SK-N-SH (cell line): Measurements from ENCODE around the gene SLC29A1. TPM values are rescaled to one million over a fixed set of nuclear protein-coding genes. Genes with fewer than 3 reads are reported as not detected.

Experiments used
- CTCF ChIA-PET: fragments of 300-600, 350-600 bp; formaldehyde crosslinking; extraction: SDS; loops from one replicate; lab custom pipeline; 2021; lab: Yijun Ruan, JAX
- POLR2A ChIA-PET: fragments of 350-600 bp; sonication (Branson Sonifier 250); formaldehyde crosslinking; extraction: SDS; loops from one replicate; lab custom pipeline; 2020; ENCODE audit warnings: antibody characterized with exemption, inconsistent platforms; lab: Yijun Ruan, JAX
- DNase-seq: peaks from one replicate; pipeline ENCODE4 v3.0.0; 2012
- H2AFZ ChIP-seq: fragments of 200-600 bp; sonication (generic); 2 replicates; pipeline ENCODE4 v1.8.1; 2016; ENCODE audit warnings: antibody characterized with exemption, mild to moderate bottlenecking, low read depth
- H3F3A ChIP-seq: fragments of 200-600 bp; sonication (generic); replicated peaks from 2 replicates; pipeline ENCODE3; 2016; ENCODE audit warnings: antibody characterized with exemption, mild to moderate bottlenecking; ENCODE audit not compliant: insufficient read depth
- H3K27ac ChIP-seq, 2 experiments: fragments of 200-500 bp in 1 of 2; fragments of 200-600 bp in 1 of 2; sonication (Bioruptor generic) in 1 of 2; sonication (generic), shearing (Covaris generic) in 1 of 2; 2 replicates each; pipeline versions ENCODE4 v1.5.1 to v1.6.1; 2014 to 2016; ENCODE audit warnings: low read depth in 2 of 2, inconsistent platforms in 1 of 2, low read length in 1 of 2, mild to moderate bottlenecking in 1 of 2, mixed read lengths in 1 of 2
- H3K27me3 ChIP-seq: fragments of 200-600 bp; sonication (generic), shearing (Covaris generic); 2 replicates; pipeline ENCODE4 v1.6.1; 2016; ENCODE audit warnings: mixed run types; ENCODE audit not compliant: insufficient read depth
- H3K36me3 ChIP-seq, 2 experiments: fragments of 200-500 bp in 1 of 2; fragments of 200-600 bp in 1 of 2; sonication (Bioruptor generic) in 1 of 2; sonication (generic) in 1 of 2; replicated peaks in 1 of 2; 2 replicates each; pipeline versions ENCODE3 to v1.5.1; 2014 to 2016; ENCODE audit warnings: low read length in 1 of 2, mild to moderate bottlenecking in 1 of 2; ENCODE audit not compliant: insufficient read depth in 2 of 2, control insufficient read depth in 1 of 2
- H3K4me1 ChIP-seq, 2 experiments: fragments of 200-500 bp in 1 of 2; fragments of 200-600 bp in 1 of 2; sonication (Bioruptor generic) in 1 of 2; sonication (generic), shearing (Covaris generic) in 1 of 2; 2 replicates each; pipeline versions ENCODE4 v1.5.1 to v1.6.1; 2014 to 2016; ENCODE audit warnings: low read depth in 1 of 2, low read length in 1 of 2, mixed run types in 1 of 2; ENCODE audit not compliant: insufficient read depth in 2 of 2, control insufficient read depth in 1 of 2
- H3K4me2 ChIP-seq: fragments of 200-600 bp; sonication (generic), shearing (Covaris generic); 2 replicates; pipeline ENCODE4 v1.6.1; 2017; ENCODE audit warnings: mixed run types
- H3K4me3 ChIP-seq, 2 experiments: fragments of 200-500 bp in 1 of 2; fragments of 200-600 bp in 1 of 2; sonication (Bioruptor generic) in 1 of 2; sonication (generic), shearing (Covaris generic) in 1 of 2; 2 replicates each; pipeline versions ENCODE4 v1.5.1 to v1.8.1; 2014 to 2016; ENCODE audit warnings: low read depth in 2 of 2, inconsistent platforms in 1 of 2, low read length in 1 of 2, mild to moderate bottlenecking in 1 of 2, mixed read lengths in 1 of 2, moderate library complexity in 1 of 2
- H3K79me2 ChIP-seq: fragments of 200-600 bp; sonication (generic); 2 replicates; pipeline ENCODE4 v1.8.1; 2017; ENCODE audit warnings: mild to moderate bottlenecking; ENCODE audit not compliant: insufficient read depth
- H3K9ac ChIP-seq: fragments of 200-600 bp; sonication (generic); 2 replicates; pipeline ENCODE4 v1.6.1; 2017; ENCODE audit warnings: mixed run types
- H3K9me2 ChIP-seq: fragments of 200-600 bp; sonication (generic); 2 replicates; pipeline ENCODE4 v1.6.1; 2017; ENCODE audit warnings: mixed run types
- H3K9me3 ChIP-seq: fragments of 200-600 bp; sonication (generic); 2 replicates; pipeline ENCODE4 v1.6.1; 2017; ENCODE audit warnings: mixed run types, mild to moderate bottlenecking, moderate library complexity
- H4K20me1 ChIP-seq: fragments of 200-600 bp; sonication (generic); 2 replicates; pipeline ENCODE4 v1.6.1; 2017; ENCODE audit warnings: mild to moderate bottlenecking, mixed run types; ENCODE audit not compliant: insufficient read depth
- FOXJ3 ChIP-seq: sonication (generic); formaldehyde crosslinking; IDR thresholded peaks from 2 replicates; pipeline ENCODE4 v1.5.1; 2020; ENCODE audit warnings: mild to moderate bottlenecking, missing genetic modification reagents
- NRF1 ChIP-seq: IDR thresholded peaks from 2 replicates; pipeline ENCODE4 v1.6.1; 2012; ENCODE audit warnings: low read depth, mild to moderate bottlenecking, low read length
- POLR2AphosphoS5 ChIP-seq: IDR thresholded peaks from 2 replicates; pipeline ENCODE4 v1.6.1; 2012; ENCODE audit warnings: low read depth, low read length
- WGBS: methylation state at CpG from one replicate; pipeline ENCODE4 v1.1.6; 2017; ENCODE audit warnings: low lambda C conversion rate; 5-methylcytosine and 5-hydroxymethylcytosine counted together
- polyA plus RNA-seq, 3 experiments: library from polyadenylated mRNA; depleted of rRNA; stranded (reverse); fragments of >200 nt; gene quantifications; 2 replicates each; pipeline ENCODE4 v1.2.3, GENCODE V29; 2012
- TF ChIP-seq, protein P1 (sequence below): fragments of 200-600 bp; sonication (generic); IDR thresholded peaks from 2 replicates; pipeline ENCODE4 v1.6.1; 2017; ENCODE audit warnings: antibody characterized with exemption, mild to moderate bottlenecking, moderate library complexity

SLC29A1 gene
- polyA plus RNA-seq, 1 of the 3 experiments (the other 2 are of a cell fraction): 44.5 TPM

- H3K9me3 ChIP-seq: no peaks in the 10 kb centered on the region
- H4K20me1 ChIP-seq: peaks cover 97% of the 10 kb centered on the region
- TF ChIP-seq NRF1 (no peak), POLR2AphosphoS5 (0 out of 2 replicates have a peak, but pooled peaks have one; percentile 5)
- peaks cover 63 to 76% of the 10 kb centered on the region in 2 experiments for H3K36me3 ChIP-seq
- H3K79me2 ChIP-seq: peaks cover 93% of the 10 kb centered on the region
- WGBS: 90% methylated on average over 14 of the region's 14 CpGs
- H3K4me2 ChIP-seq: no peak overlapping the region
- no peak overlapping the region for H3K9ac ChIP-seq
- no peak overlapping the region for H3K4me3 ChIP-seq
- no peak for DNase-seq
- no peaks in the 10 kb centered on the region for H3K27me3 ChIP-seq
- peaks cover 78% of the 10 kb centered on the region for H3F3A ChIP-seq
- POLR2A ChIA-PET: no interaction called here
- H3K27ac ChIP-seq: peak overlapping the region in 1 of 2 experiments; percentile 13; a peak in 1 of 4 replicates
- H3K9me2 ChIP-seq: no peaks in the 10 kb centered on the region
- peaks cover 13 to 45% of the 10 kb centered on the region in 2 experiments; a peak in 3 of 4 replicates for H3K4me1 ChIP-seq
- H2AFZ ChIP-seq: no peak overlapping the region
- CTCF ChIA-PET: interaction anchor here (0.7 to 7.1 kb wide), 8 partner anchors 7 to 155 kb away, joined by 3 to 90 read pairs (median 4); partner anchors contain the start of genes HSP90AB1, NFKBIE and SLC29A1
Observed at GRCh38 chr6:44251576-44252524, 28.5 kb downstream of the SLC29A1 start.

DNA sequence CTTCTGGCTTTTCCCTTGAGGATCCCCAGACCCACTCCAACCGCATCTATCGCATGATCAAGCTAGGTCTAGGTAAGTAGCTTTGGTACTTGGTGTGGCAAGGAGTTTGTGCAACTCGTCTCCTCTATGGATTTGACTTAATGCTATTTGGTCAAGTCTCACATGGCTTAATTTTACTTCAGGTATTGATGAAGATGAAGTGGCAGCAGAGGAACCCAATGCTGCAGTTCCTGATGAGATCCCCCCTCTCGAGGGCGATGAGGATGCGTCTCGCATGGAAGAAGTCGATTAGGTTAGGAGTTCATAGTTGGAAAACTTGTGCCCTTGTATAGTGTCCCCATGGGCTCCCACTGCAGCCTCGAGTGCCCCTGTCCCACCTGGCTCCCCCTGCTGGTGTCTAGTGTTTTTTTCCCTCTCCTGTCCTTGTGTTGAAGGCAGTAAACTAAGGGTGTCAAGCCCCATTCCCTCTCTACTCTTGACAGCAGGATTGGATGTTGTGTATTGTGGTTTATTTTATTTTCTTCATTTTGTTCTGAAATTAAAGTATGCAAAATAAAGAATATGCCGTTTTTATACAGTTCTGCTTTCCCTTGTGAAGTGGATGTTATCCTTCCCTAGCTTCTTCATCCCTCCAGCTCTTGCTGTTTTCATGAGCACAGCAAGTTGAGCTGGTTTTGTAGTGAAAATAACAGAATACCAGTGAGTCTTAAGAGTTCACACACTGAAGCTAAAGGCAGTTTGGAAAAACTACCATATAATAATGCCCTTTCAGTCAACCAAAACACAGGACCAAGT is 30.1 kb downstream of the SLC29A1 start:
- no peak overlapping the region for H3K9ac ChIP-seq
- CTCF ChIA-PET: interaction anchor here (1.1 to 7.1 kb wide), 8 partner anchors 8 to 142 kb away, joined by 4 to 90 read pairs (median 29); partner anchors contain the start of genes HSP90AB1, NFKBIE and SPATS1

More for the DNA sequence above, 30.1 kb downstream of the SLC29A1 start:
- Histone ChIP-seq H4K20me1 (peaks cover 82% of the 10 kb centered on the region), H3K27ac (no peak overlapping the region; a peak in 1 of 4 replicates), H3K4me1 (peaks cover 13 to 52% of the 10 kb centered on the region in 2 experiments; a peak in 3 of 4 replicates), H3K4me2 (no peak overlapping the region), H3K27me3 (no peaks in the 10 kb centered on the region), H3K9me2 (no peaks in the 10 kb centered on the region), H2AFZ (no peak overlapping the region), H3K4me3 (no peak overlapping the region; a peak in 1 of 4 replicates), H3K9me3 (no peaks in the 10 kb centered on the region), H3F3A (peaks cover 72% of the 10 kb centered on the region), H3K79me2 (peaks cover 80% of the 10 kb centered on the region), H3K36me3 (peaks cover 62 to 69% of the 10 kb centered on the region in 2 experiments)
- DNase-seq: no peak
- POLR2A ChIA-PET: interaction anchor here (0.9 to 3.8 kb wide), 2 partner anchors 7 to 14 kb away, joined by 4 to 98 read pairs; partner anchors contain the start of gene HSP90AB1
- WGBS: 48% methylated on average over 8 of the region's 10 CpGs
- TF ChIP-seq, protein P1, sequence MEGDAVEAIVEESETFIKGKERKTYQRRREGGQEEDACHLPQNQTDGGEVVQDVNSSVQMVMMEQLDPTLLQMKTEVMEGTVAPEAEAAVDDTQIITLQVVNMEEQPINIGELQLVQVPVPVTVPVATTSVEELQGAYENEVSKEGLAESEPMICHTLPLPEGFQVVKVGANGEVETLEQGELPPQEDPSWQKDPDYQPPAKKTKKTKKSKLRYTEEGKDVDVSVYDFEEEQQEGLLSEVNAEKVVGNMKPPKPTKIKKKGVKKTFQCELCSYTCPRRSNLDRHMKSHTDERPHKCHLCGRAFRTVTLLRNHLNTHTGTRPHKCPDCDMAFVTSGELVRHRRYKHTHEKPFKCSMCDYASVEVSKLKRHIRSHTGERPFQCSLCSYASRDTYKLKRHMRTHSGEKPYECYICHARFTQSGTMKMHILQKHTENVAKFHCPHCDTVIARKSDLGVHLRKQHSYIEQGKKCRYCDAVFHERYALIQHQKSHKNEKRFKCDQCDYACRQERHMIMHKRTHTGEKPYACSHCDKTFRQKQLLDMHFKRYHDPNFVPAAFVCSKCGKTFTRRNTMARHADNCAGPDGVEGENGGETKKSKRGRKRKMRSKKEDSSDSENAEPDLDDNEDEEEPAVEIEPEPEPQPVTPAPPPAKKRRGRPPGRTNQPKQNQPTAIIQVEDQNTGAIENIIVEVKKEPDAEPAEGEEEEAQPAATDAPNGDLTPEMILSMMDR: peak; percentile 65
- TF ChIP-seq FOXJ3 (no peak), POLR2AphosphoS5 (peak; percentile 10)
